ENCODE results near the gene CCNDBP1.

The CCNDBP1 gene

GRCh38 chr15:43214169-43214568 is 29.0 kb downstream of the CCNDBP1 start:
- no peak for TF ChIP-seq CTCF (IDR thresholded peaks at IDR 0.05; ENCODE audit: low read depth, low read length)
- DNase-seq (ENCODE audit: low read depth, low spot score) = no peak
- in situ Hi-C loops (cut with HindIII; ENCODE audit: low sequenced_read_pairs) = no loop called here
- H3K4me3 ChIP-seq (ENCODE audit: low read depth, low read length) = no peak overlapping the region

DNA sequence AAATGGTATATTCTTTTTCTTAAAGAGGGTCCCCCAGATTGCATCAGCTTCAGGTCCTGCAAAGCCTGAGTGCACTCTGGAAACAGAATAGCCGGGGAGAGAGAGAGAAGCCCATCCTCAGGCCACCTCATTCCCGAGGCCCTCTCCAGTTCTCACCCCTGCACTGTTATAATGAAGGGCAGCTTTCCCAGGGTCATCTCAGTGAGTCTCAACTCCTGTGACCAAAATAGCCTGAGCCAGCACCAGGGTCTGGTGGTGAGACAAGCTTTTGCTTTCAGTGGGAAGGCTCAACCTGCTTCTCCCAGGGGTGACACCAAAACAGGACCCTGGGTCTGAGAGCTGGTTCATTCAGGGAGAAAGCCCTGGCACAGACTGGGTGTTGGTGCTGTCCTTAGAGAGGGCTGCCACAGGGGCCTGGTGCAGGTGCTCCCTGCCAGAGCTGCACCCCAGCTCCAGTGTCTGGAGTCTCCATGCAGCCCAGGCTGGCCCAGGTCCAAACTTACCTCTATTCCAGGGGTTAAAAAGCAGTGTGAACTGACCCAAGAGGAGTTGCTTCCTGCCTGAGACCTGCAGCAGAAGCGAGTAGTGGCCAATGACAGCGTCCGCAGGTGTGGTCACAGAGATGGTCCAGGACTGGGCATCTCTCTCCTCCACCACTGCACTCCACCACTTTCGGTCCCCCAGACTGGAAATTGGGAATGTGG is 29.5 kb downstream of the CCNDBP1 start:
- DNase-seq (ENCODE audit: low read depth, low spot score) = no peak
- in situ Hi-C loops (cut with HindIII; ENCODE audit: low sequenced_read_pairs) = no loop called here
- H3K4me3 ChIP-seq (ENCODE audit: low read depth, low read length) = no peak overlapping the region
- no peak for TF ChIP-seq CTCF (IDR thresholded peaks at IDR 0.05; ENCODE audit: low read depth, low read length)

DNA sequence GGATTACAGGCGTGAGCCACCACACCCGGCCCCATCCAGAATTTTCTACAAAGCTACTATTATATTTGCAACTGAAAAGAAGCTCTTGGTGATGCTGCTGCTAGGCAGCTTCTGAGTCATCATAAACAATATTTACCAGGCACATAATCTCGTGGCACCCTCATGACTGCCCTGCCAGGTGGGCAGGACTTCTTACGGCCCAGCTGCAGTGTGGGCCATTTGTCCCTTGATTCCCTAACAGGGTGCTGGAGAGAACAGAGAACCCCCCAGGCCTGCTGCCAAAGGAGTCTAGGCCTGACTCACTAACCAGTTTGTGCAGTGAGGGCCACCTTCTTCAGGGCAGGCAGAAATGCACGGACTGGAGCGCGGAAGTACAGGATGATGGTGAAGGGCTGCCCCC is 30.8 kb downstream of the CCNDBP1 start:
- in situ Hi-C loops (cut with HindIII; ENCODE audit: low sequenced_read_pairs) = no loop called here
- no peak for TF ChIP-seq CTCF (IDR thresholded peaks at IDR 0.05; ENCODE audit: low read depth, low read length)

DNA sequence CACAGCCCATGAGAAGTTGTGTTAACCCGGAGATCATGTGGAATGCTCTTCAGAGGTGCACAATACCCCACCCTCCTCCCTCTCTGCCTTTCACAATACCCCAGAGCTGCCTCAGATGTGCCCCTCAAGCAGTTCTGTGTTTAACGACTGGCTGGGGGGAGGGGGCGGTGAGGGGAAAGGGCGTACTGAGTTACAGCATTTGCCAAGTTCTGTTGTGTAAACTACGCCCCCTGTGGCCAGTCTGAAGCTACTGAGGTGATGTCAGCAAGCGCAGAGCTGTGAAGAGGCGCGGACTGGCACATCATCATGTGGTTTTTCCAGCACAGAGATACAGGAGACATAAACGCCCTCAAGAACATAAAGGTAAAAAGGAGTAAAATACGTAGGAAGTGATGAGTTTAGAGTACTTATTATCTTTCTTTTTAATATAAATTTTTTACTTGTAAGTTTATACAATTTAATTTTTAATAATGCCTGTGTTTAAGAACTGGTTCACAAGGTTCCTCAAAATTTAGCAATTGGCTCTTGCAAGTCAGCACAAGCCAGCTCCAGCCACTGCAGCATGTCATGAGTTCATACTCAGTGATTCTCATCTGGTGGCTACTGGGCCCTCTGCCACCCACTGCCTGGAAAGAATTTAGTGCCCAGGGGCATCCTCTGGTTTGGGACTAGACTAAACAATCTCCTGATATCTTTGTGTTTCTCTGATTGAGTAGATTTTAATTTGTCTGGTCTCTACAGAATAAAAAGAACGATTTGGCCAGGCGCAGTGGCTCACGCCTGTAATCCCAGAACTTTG is 33.9 kb downstream of the CCNDBP1 start:
- in situ Hi-C loops (cut with HindIII; ENCODE audit: low sequenced_read_pairs) = no loop called here
- peak; percentile 27 for TF ChIP-seq CTCF (IDR thresholded peaks at IDR 0.05; ENCODE audit: low read depth, low read length)
- H3K4me3 ChIP-seq (ENCODE audit: low read depth, low read length) = no peak overlapping the region
- peak; percentile 13 for DNase-seq (ENCODE audit: low read depth, low spot score)

More for the DNA sequence above, 30.8 kb downstream of the CCNDBP1 start:
- DNase-seq (ENCODE audit: low read depth, low spot score) = peak; percentile 10
- H3K4me3 ChIP-seq (ENCODE audit: low read depth, low read length) = no peak overlapping the region

- in situ Hi-C loops (cut with HindIII; ENCODE audit: low sequenced_read_pairs) = no loop called here
- no peak for TF ChIP-seq CTCF (IDR thresholded peaks at IDR 0.05; ENCODE audit: low read depth, low read length)
- DNase-seq (ENCODE audit: low read depth, low spot score) = no peak
Measured at GRCh38 chr15:43219929-43220928, 35.0 kb downstream of the CCNDBP1 start.

GRCh38 chr15:43220991-43221403 is 35.8 kb downstream of the CCNDBP1 start, which contains the start of gene EPB42:
EPB42 (minus strand) TSS chr15:43221018; CDS start chr15:43220825, 193 bp downstream.
- no peak for DNase-seq (ENCODE audit: low read depth, low spot score)
- no peak for TF ChIP-seq CTCF (IDR thresholded peaks at IDR 0.05; ENCODE audit: low read depth, low read length)
- in situ Hi-C loops (cut with HindIII; ENCODE audit: low sequenced_read_pairs) = no loop called here
- no peak within 1 kb of the TSS for H3K4me3 ChIP-seq (ENCODE audit: low read depth, low read length)

More at GRCh38 chr15:43219929-43220928, 35.0 kb downstream of the CCNDBP1 start:
- no peak overlapping the region for H3K4me3 ChIP-seq (ENCODE audit: low read depth, low read length)

Data from astrocyte of the spinal cord (primary cell).